NCI-H748 (cell line): ENCODE data around the gene CBY1.

Experiments used
- DNase-seq: peaks from one replicate; lab custom pipeline; 2025; ENCODE audit not compliant: unreplicated experiment; lab: John Stamatoyannopoulos, UW

Gene CBY1

DNA sequence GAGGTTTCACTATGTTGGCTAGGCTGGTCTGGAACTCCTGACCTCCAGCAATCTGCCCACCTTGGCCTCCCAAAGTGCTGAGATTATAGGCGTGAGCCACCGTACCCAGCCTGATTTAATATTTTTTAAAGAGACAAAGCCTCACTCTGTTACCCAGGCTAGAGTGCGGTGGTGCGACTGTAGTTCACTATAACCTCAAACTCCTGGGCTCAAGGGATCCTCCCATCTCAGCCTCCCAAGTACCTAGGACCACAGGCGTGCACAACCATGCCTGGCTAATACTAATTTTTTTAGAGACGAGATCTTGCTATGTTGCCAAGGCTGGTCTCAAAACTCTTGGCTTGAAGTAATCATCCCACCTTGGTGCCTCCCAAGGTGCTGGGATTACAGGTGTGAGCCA is 62.8 kb downstream of the CBY1 start:
- DNase-seq, result no peak

DNA sequence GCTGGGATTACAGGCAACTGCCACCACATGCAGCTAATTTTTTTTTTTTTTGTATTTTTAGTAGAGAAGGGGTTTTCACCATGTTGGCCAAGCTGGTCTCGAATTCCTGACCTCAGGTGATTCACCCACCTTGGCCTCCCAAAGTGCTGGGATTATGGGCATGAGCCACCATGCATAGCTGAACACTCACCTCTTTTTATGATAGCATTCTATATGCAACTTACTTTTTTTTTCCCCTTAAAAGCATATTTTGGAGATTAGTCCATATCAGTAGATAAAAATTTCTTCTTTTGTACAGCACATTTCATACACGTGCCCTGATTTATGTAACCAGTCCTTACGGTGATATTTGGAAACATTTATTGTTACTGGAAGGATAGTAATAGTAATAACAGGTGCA is 63.9 kb downstream of the CBY1 start:
- no peak for DNase-seq

DNA sequence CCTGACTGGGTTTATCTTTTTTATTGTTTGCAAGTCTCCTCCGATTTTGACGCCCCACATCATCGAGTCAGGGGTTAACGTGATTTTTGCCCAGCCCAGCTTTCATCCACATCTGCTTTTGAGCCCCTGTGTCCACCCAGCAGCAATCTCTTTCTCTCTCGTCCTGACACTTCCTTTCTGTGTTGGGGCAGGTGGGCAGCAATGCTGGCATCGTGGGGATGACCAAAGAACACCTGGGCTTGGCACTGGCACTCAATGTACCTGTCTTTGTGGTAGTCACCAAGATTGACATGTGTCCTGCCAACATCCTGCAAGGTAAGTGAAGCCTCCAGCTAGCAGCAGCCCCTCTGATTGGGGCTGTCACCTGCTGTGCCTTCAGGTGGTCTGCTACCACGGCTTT is 65.1 kb downstream of the CBY1 start:
- no peak for DNase-seq
